Measurements from ENCODE around the gene LHFPL6.

Gene LHFPL6

GRCh38 chr13:39499604-39500003 lies 103.4 kb downstream of the LHFPL6 start:
- H3K27me3 ChIP-seq (ENCODE audit: insufficient read depth, low read length), result no peaks in the 10 kb centered on the region
- no peaks in the 10 kb centered on the region for H3K36me3 ChIP-seq (ENCODE audit: insufficient read depth, low read length)
- H3K79me2 ChIP-seq (ENCODE audit: insufficient read depth, low read length), result no peaks in the 10 kb centered on the region
- no peak overlapping the region for H3K4me3 ChIP-seq (ENCODE audit: low read depth, low read length, poor library complexity, severe bottlenecking)
- H3K4me1 ChIP-seq (ENCODE audit: insufficient read depth, low read length, severe bottlenecking), result no peaks in the 10 kb centered on the region
- H3K9me3 ChIP-seq (ENCODE audit: low read length), result no peaks in the 10 kb centered on the region
- H3K9ac ChIP-seq (ENCODE audit: low read length), result no peak overlapping the region
- H3K9me2 ChIP-seq (ENCODE audit: low read depth, low read length), result no peaks in the 10 kb centered on the region
- no peak overlapping the region for H3K27ac ChIP-seq (ENCODE audit: low read depth, low read length, poor library complexity, severe bottlenecking)
- no peaks in the 10 kb centered on the region for H3F3A ChIP-seq (ENCODE audit: insufficient read depth, low read length)
- no peak overlapping the region for H2AFZ ChIP-seq (ENCODE audit: low read length)
- H4K20me1 ChIP-seq (ENCODE audit: insufficient read depth, low read length), result no peaks in the 10 kb centered on the region
- no peak overlapping the region for H3K4me2 ChIP-seq (ENCODE audit: low read length)
- TF ChIP-seq EZH2 (IDR thresholded peaks at IDR 0.05; ENCODE audit: borderline replicate concordance, low read length) (no peak), CTCF (IDR thresholded peaks at IDR 0.05; ENCODE audit: low read length) (no peak)

DNA sequence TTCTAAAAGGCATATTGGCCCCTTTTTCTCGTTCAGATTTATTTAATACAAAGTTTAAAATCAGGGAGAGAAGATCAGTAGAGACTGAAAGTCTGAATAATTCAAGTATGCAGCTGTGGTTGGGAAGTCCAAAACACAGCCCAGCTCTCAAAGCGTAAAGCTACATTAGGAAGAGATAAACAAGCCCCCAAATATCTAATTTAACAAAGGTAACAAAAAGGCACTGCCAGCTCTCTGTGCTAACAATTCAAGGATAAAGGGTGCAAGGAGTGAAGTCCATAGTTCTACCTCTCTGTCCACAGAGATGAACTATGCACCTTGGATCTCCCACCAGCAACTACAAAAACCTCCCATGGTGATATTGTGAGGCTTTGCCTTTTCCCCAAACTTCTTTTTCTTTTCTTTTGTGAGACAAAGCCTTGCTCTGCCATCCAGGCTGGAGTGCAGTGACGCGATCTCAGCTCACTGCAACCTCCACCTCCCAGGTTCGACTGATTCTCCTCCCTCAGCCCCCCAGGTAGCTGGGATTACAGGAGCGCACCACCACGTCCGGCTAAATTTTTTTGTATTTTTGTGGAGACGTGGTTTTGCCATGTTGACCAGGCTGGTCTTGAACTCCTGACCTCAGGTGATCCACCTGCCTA lies 104.4 kb downstream of the LHFPL6 start:
- Histone ChIP-seq H3F3A (ENCODE audit: insufficient read depth, low read length) (no peaks in the 10 kb centered on the region), H3K4me3 (ENCODE audit: low read depth, low read length, poor library complexity, severe bottlenecking) (no peak overlapping the region), H3K79me2 (ENCODE audit: insufficient read depth, low read length) (no peaks in the 10 kb centered on the region), H3K27ac (ENCODE audit: low read depth, low read length, poor library complexity, severe bottlenecking) (no peak overlapping the region), H4K20me1 (ENCODE audit: insufficient read depth, low read length) (no peaks in the 10 kb centered on the region), H3K9me2 (ENCODE audit: low read depth, low read length) (no peaks in the 10 kb centered on the region), H3K36me3 (ENCODE audit: insufficient read depth, low read length) (no peaks in the 10 kb centered on the region), H3K9ac (ENCODE audit: low read length) (no peak overlapping the region), H3K9me3 (ENCODE audit: low read length) (no peaks in the 10 kb centered on the region), H3K4me1 (ENCODE audit: insufficient read depth, low read length, severe bottlenecking) (no peaks in the 10 kb centered on the region), H2AFZ (ENCODE audit: low read length) (no peak overlapping the region), H3K4me2 (ENCODE audit: low read length) (no peak overlapping the region), H3K27me3 (ENCODE audit: insufficient read depth, low read length) (no peaks in the 10 kb centered on the region)
- no peak for TF ChIP-seq CTCF (IDR thresholded peaks at IDR 0.05; ENCODE audit: low read length)
- TF ChIP-seq EZH2 (IDR thresholded peaks at IDR 0.05; ENCODE audit: borderline replicate concordance, low read length), result no peak

- Histone ChIP-seq H3K27me3 (ENCODE audit: insufficient read depth, low read length) (no peaks in the 10 kb centered on the region), H3F3A (ENCODE audit: insufficient read depth, low read length) (no peaks in the 10 kb centered on the region), H3K4me3 (ENCODE audit: low read depth, low read length, poor library complexity, severe bottlenecking) (no peak overlapping the region), H4K20me1 (ENCODE audit: insufficient read depth, low read length) (no peaks in the 10 kb centered on the region), H3K4me1 (ENCODE audit: insufficient read depth, low read length, severe bottlenecking) (no peaks in the 10 kb centered on the region), H3K79me2 (ENCODE audit: insufficient read depth, low read length) (no peaks in the 10 kb centered on the region), H3K9me2 (ENCODE audit: low read depth, low read length) (no peaks in the 10 kb centered on the region), H3K9ac (ENCODE audit: low read length) (no peak overlapping the region), H3K27ac (ENCODE audit: low read depth, low read length, poor library complexity, severe bottlenecking) (no peak overlapping the region), H2AFZ (ENCODE audit: low read length) (no peak overlapping the region), H3K4me2 (ENCODE audit: low read length) (no peak overlapping the region), H3K36me3 (ENCODE audit: insufficient read depth, low read length) (no peaks in the 10 kb centered on the region), H3K9me3 (ENCODE audit: low read length) (no peaks in the 10 kb centered on the region)
- TF ChIP-seq CTCF (IDR thresholded peaks at IDR 0.05; ENCODE audit: low read length) (no peak), EZH2 (IDR thresholded peaks at IDR 0.05; ENCODE audit: borderline replicate concordance, low read length) (no peak)
Measured at GRCh38 chr13:39496506-39496905, 106.5 kb downstream of the LHFPL6 start.

All from OCI-LY1 (cell line).